H1 (cell line): Measurements from ENCODE around the gene TEAD1. TPM values are rescaled to one million over a fixed set of nuclear protein-coding genes. Genes with fewer than 3 reads are reported as not detected.

Experiments used
- BACH1 ChIP-seq: IDR thresholded peaks from 2 replicates; pipeline ENCODE4 v1.6.1; 2012; ENCODE audit warnings: low read length, improper control_type of control experiment
- CBX5 ChIP-seq: fragments of 300-800, 300-1000 bp; sonication (generic); IDR thresholded peaks from 2 replicates; pipeline ENCODE4 v1.7.1; 2016; ENCODE audit warnings: antibody characterized with exemption, low read length, low read depth
- CEBPB ChIP-seq: IDR thresholded peaks from 2 replicates; pipeline ENCODE4 v1.6.1; 2012; ENCODE audit warnings: low read depth, low read length
- CHD2 ChIP-seq: IDR thresholded peaks from 2 replicates; pipeline ENCODE4 v1.6.1; 2012; ENCODE audit warnings: low read length, improper control_type of control experiment
- CTBP2 ChIP-seq: IDR thresholded peaks from 2 replicates; pipeline ENCODE4 v1.7.0; 2011; ENCODE audit warnings: borderline replicate concordance, mild to moderate bottlenecking, moderate library complexity, mixed read lengths, low read length; ENCODE audit not compliant: insufficient read depth, insufficient read length
- E2F6 ChIP-seq: IDR thresholded peaks from 2 replicates; pipeline ENCODE4 v1.6.1; 2012; ENCODE audit warnings: inconsistent platforms
- EP300 ChIP-seq, 2 experiments: IDR thresholded peaks; 1 replicate in 1 of 2; 2 replicates in 1 of 2; pipeline ENCODE4 v1.6.1; 2011 to 2012; ENCODE audit warnings: low read depth in 2 of 2, low read length in 2 of 2, mild to moderate bottlenecking in 2 of 2, borderline replicate concordance in 1 of 2, inconsistent platforms in 1 of 2, moderate library complexity in 1 of 2
- GTF2F1 ChIP-seq: IDR thresholded peaks from 2 replicates; pipeline ENCODE4 v1.6.1; 2012; ENCODE audit warnings: low read depth, low read length, improper control_type of control experiment, borderline replicate concordance
- HDAC2 ChIP-seq, 2 experiments: fragments of 300-600 bp in 1 of 2; sonication (generic) in 1 of 2; IDR thresholded peaks; 2 replicates each; pipeline ENCODE4 v1.6.1; 2011 to 2012; ENCODE audit warnings: low read depth in 2 of 2, low read length in 2 of 2, mild to moderate bottlenecking in 2 of 2, moderate library complexity in 2 of 2, borderline replicate concordance in 1 of 2, inconsistent platforms in 1 of 2
- HDAC6 ChIP-seq: IDR thresholded peaks from one replicate; pipeline ENCODE4 v1.7.1; 2012; ENCODE audit warnings: low read depth, mild to moderate bottlenecking, inconsistent platforms, low read length, moderate library complexity
- JUN ChIP-seq: IDR thresholded peaks from 2 replicates; pipeline ENCODE4 v1.6.1; 2011; ENCODE audit warnings: low read depth, mild to moderate bottlenecking, improper control_type of control experiment, low read length
- JUND ChIP-seq: IDR thresholded peaks from 2 replicates; pipeline ENCODE4 v1.6.1; 2011; ENCODE audit warnings: mild to moderate bottlenecking, improper control_type of control experiment, low read length
- KDM4A ChIP-seq: IDR thresholded peaks from one replicate; pipeline ENCODE4 v1.7.1; 2012; ENCODE audit warnings: low read depth, mild to moderate bottlenecking, moderate library complexity, low read length, inconsistent platforms; ENCODE audit not compliant: severe bottlenecking
- KDM5A ChIP-seq: fragments of 200-600 bp; IDR thresholded peaks from 2 replicates; pipeline ENCODE4 v1.7.1; 2012; ENCODE audit warnings: mild to moderate bottlenecking, low read length, inconsistent platforms, mixed read lengths
- NRF1 ChIP-seq: IDR thresholded peaks from 2 replicates; pipeline ENCODE4 v1.6.1; 2011; ENCODE audit warnings: mild to moderate bottlenecking, low read depth, low read length, improper control_type of control experiment
- POLR2A ChIP-seq, 2 experiments: IDR thresholded peaks; 1 replicate in 1 of 2; 2 replicates in 1 of 2; pipeline ENCODE4 v1.6.1; 2011; ENCODE audit warnings: low read depth in 2 of 2, low read length in 2 of 2, mild to moderate bottlenecking in 2 of 2; ENCODE audit errors: control extremely low read depth in 1 of 2
- POU5F1 ChIP-seq: IDR thresholded peaks from 2 replicates; pipeline ENCODE4 v1.6.1; 2011; ENCODE audit warnings: low read depth, mild to moderate bottlenecking, low read length, moderate library complexity
- RXRA ChIP-seq: IDR thresholded peaks from 2 replicates; pipeline ENCODE4 v1.6.1; 2011; ENCODE audit warnings: low read depth, mild to moderate bottlenecking, low read length, moderate library complexity; ENCODE audit not compliant: insufficient read depth
- SIRT6 ChIP-seq: IDR thresholded peaks from one replicate; pipeline ENCODE4 v1.7.1; 2012; ENCODE audit warnings: low read length, inconsistent platforms
- SIX5 ChIP-seq: IDR thresholded peaks from 2 replicates; pipeline ENCODE4 v1.6.1; 2011; ENCODE audit warnings: mild to moderate bottlenecking, low read depth, low read length
- SP1 ChIP-seq: IDR thresholded peaks from 2 replicates; pipeline ENCODE4 v1.6.1; 2011; ENCODE audit warnings: low read depth, low read length
- SUZ12 ChIP-seq: fragments of 200-600 bp; sonication (generic); IDR thresholded peaks from 2 replicates; pipeline ENCODE4 v1.6.1; 2012; ENCODE audit warnings: mild to moderate bottlenecking, inconsistent platforms, low read length, moderate library complexity, mixed read lengths
- TBP ChIP-seq: IDR thresholded peaks from 2 replicates; pipeline ENCODE4 v1.6.1; 2011; ENCODE audit warnings: low read depth, low read length, improper control_type of control experiment
- polyA plus RNA-seq, 7 experiments: library from polyadenylated mRNA; depleted of rRNA in 3 of 7; stranded (reverse) in 5 of 7; unstranded in 2 of 7; fragments of >200 nt in 5 of 7; fragments of 200-250 nt in 2 of 7; gene quantifications; 1 replicate in 5 of 7; 2 replicates in 1 of 7; 4 replicates in 1 of 7; pipeline versions ENCODE4 v1.2.1 to v1.2.3, GENCODE V29; 2011 to 2013; ENCODE audit warnings: missing spikeins in 2 of 7, mixed read lengths in 2 of 7
- total RNA-seq: library from RNA; stranded (reverse); fragmentation: NEBNext Ultra II Directional; extraction: Animal tissue kit (Norgen Biotek cat#: 25700); gene quantifications from 2 replicates; pipeline ENCODE4 v1.2.1, GENCODE V29; 2021
- TF ChIP-seq, protein P1 (sequence below): IDR thresholded peaks from 2 replicates; pipeline ENCODE4 v1.6.1; 2011; ENCODE audit warnings: low read depth, mild to moderate bottlenecking, low read length; ENCODE audit not compliant: insufficient read depth

TEAD1 gene
- total and polyA plus RNA-seq, 2 of the 8 experiments (the other 6 are each of a cell fraction or from before 2014, with no cell fraction given): 15.6 to 67.4 TPM

DNA sequence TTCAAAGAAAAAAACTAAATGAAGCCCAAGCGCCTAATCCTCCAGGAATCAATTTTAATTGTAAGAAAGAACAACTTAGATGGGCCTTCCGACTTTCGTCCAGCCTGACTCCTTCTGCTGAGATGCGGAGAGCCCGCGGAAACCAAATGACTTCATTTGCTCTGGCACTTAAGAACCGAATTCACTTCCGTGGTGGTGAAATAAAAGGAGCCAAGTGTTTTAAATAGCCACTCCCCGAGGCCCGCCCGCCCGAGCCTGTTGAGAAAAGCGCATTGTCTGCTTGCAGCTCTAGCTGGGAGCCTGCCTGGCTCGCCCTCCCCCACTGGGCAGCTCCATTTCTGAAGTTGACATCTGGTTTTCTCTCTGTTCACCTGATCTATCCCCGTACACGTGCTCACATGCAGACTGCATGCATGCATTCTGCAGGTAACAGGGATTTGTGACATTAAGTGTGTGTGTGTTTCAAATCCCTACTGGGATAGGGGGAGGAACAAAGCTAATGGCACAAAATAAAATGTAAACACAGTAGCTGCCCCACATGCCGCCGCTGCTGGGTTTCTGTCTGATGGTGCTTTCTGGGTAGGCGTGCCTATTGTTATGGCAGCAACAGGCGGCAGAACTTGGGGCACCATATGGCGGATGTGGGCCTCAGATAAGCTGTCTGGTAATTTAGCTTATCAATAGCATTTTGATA, 6.2 kb downstream of the TEAD1 start (continued):
- TF ChIP-seq CTBP2 (peak; percentile 97), SIX5 (no peak), CEBPB (no peak; the same call in 1 of the 2 replicates), CBX5 (no peak), E2F6 (no peak; the same call in 1 of the 2 replicates), POLR2A (IDR thresholded peaks at IDR 0.05; ENCODE audit: control extremely low read depth in 1 of 2, low read depth in 2 of 2, low read length in 2 of 2) (peak in 1 of 2 experiments; percentile 7), BACH1 (no peak), NRF1 (no peak), POU5F1 (no peak), SIRT6 (no peak), HDAC2 (IDR thresholded peaks at IDR 0.05; ENCODE audit: borderline replicate concordance in 1 of 2, low read depth in 2 of 2, low read length in 2 of 2) (peak; percentile 47 to 97; a peak in 3 of 4 replicates), RXRA (no peak), KDM5A (no peak), JUND (no peak), SUZ12 (no peak), SP1 (peak; percentile 12; the same call in 1 of the 2 replicates), HDAC6 (no peak), KDM4A (no peak), CHD2 (peak; percentile 54; the same call in 1 of the 2 replicates), JUN (no peak), GTF2F1 (no peak), TBP (peak; percentile 73), EP300 (IDR thresholded peaks at IDR 0.05; ENCODE audit: borderline replicate concordance in 1 of 2, low read depth in 2 of 2, low read length in 2 of 2) (peak in 1 of 2 experiments; percentile 44; a peak in 1 of 3 replicates)
- TF ChIP-seq, protein P1, sequence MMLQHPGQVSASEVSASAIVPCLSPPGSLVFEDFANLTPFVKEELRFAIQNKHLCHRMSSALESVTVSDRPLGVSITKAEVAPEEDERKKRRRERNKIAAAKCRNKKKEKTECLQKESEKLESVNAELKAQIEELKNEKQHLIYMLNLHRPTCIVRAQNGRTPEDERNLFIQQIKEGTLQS: no peak
